ENCODE results near the gene NPM1.
"Not testable (repeated sequence)": the region's sequence is repeated elsewhere in the genome, so short reads cannot be mapped to it uniquely, and the experiment has no call there.

NPM1 gene

GRCh38 chr5:171387970-171388815, 544 bp downstream of the NPM1 start:
- no peaks in the 10 kb centered on the region for H3K36me3 ChIP-seq (ENCODE audit: control insufficient read depth, insufficient read depth, low read length)
- peaks cover 3% of the 10 kb centered on the region for H3K4me1 ChIP-seq (ENCODE audit: control insufficient read depth, insufficient read depth, low read length)
- peak overlapping the region; percentile 65 for H3K4me3 ChIP-seq (ENCODE audit: low read length)
- H3K27me3 ChIP-seq (ENCODE audit: control insufficient read depth, insufficient read depth, low read length), result no peaks in the 10 kb centered on the region
- peak overlapping the region; percentile 86 for H3K9ac ChIP-seq (ENCODE audit: low read length)
- H3K9me3 ChIP-seq (ENCODE audit: control insufficient read depth, low read length), result no peaks in the 10 kb centered on the region

GRCh38 chr5:171388816-171389168, 1.1 kb downstream of the NPM1 start:
- H3K4me3 ChIP-seq (ENCODE audit: low read length), result peak overlapping the region; percentile 65
- H3K9me3 ChIP-seq (ENCODE audit: control insufficient read depth, low read length), result no peaks in the 10 kb centered on the region
- H3K4me1 ChIP-seq (ENCODE audit: control insufficient read depth, insufficient read depth, low read length), result peaks cover 3% of the 10 kb centered on the region
- no peaks in the 10 kb centered on the region for H3K27me3 ChIP-seq (ENCODE audit: control insufficient read depth, insufficient read depth, low read length)
- no peaks in the 10 kb centered on the region for H3K36me3 ChIP-seq (ENCODE audit: control insufficient read depth, insufficient read depth, low read length)
- peak overlapping the region; percentile 28 for H3K9ac ChIP-seq (ENCODE audit: low read length)

DNA sequence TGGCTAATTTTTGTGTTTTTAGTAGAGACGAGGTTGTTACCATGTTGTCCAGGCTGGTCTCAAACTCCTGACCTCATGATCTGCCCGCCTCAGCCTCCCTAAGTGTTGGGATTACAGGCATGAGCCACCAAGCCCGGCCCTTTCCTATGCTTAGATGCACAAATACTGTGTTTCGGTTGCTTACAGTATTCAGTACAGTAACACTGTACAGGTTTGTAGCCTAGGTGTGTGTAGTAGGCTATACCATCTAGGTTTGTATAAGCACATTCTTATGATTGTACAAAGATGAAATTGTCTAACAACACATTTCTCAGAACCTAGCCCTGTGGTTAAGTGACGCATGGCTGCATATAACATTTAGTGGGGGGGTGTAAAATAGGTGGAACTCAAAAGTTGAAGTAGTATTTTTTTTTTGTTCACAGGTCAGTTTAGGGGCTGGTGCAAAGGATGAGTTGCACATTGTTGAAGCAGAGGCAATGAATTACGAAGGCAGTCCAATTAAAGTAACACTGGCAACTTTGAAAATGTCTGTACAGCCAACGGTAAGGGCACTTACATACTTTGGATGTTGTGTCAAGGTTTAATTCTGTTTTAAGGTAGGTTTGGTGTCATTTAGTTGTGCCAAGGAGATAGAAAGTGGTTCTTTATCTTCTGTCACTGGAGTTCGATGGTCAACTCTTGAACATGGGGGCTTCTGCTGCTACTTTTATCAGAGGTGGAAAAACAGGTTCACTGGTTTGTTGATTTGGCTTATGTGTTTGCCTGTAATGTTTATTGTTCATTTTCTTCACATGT, 3.4 kb downstream of the NPM1 start:
- peaks cover 3% of the 10 kb centered on the region for H3K4me1 ChIP-seq (ENCODE audit: control insufficient read depth, insufficient read depth, low read length)
- no peak overlapping the region for H3K4me3 ChIP-seq (ENCODE audit: low read length)
- no peak overlapping the region for H3K9ac ChIP-seq (ENCODE audit: low read length)
- H3K27me3 ChIP-seq (ENCODE audit: control insufficient read depth, insufficient read depth, low read length), result no peaks in the 10 kb centered on the region
- peaks cover 5% of the 10 kb centered on the region for H3K36me3 ChIP-seq (ENCODE audit: control insufficient read depth, insufficient read depth, low read length)
- no peaks in the 10 kb centered on the region for H3K9me3 ChIP-seq (ENCODE audit: control insufficient read depth, low read length)

GRCh38 chr5:171391996-171392577, 4.4 kb downstream of the NPM1 start:
- H3K27me3 ChIP-seq (ENCODE audit: control insufficient read depth, insufficient read depth, low read length), result no peaks in the 10 kb centered on the region
- no peak overlapping the region for H3K4me3 ChIP-seq (ENCODE audit: low read length)
- H3K36me3 ChIP-seq (ENCODE audit: control insufficient read depth, insufficient read depth, low read length), result peaks cover 5% of the 10 kb centered on the region
- no peak overlapping the region for H3K9ac ChIP-seq (ENCODE audit: low read length)
- H3K4me1 ChIP-seq (ENCODE audit: control insufficient read depth, insufficient read depth, low read length), result peaks cover 3% of the 10 kb centered on the region
- no peaks in the 10 kb centered on the region for H3K9me3 ChIP-seq (ENCODE audit: control insufficient read depth, low read length)

- H3K27me3 ChIP-seq (ENCODE audit: control insufficient read depth, insufficient read depth, low read length), result no peaks in the 10 kb centered on the region
- H3K36me3 ChIP-seq (ENCODE audit: control insufficient read depth, insufficient read depth, low read length), result peaks cover 5% of the 10 kb centered on the region
- H3K4me3 ChIP-seq (ENCODE audit: low read length), result no peak overlapping the region
- no peaks in the 10 kb centered on the region for H3K9me3 ChIP-seq (ENCODE audit: control insufficient read depth, low read length)
- H3K4me1 ChIP-seq (ENCODE audit: control insufficient read depth, insufficient read depth, low read length), result peaks cover 3% of the 10 kb centered on the region
- no peak overlapping the region for H3K9ac ChIP-seq (ENCODE audit: low read length)
Measured at GRCh38 chr5:171392585-171393159, 5.0 kb downstream of the NPM1 start.

DNA sequence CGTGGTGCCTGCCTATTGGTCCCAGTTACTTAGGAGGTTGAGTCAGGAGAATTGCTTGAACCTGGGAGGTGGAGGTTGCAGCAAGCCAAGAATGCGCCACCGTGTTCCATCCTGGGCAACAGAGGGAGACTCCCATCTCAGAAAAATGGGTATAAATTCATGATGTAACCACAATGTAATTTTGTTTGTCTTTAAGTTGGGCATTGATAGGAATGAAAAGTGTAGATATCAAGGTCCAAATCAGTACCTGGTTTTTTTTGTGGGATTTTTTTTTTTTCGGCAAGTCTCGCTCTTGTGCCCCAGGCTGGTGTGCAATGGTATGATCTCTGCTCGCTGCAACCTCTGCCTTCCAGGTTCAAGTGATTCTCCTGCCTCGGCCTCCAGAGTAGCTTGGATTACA, 7.4 kb downstream of the NPM1 start:
- Histone ChIP-seq H3K9ac (ENCODE audit: low read length) (no peak overlapping the region), H3K4me3 (ENCODE audit: low read length) (no peak overlapping the region), H3K4me1 (ENCODE audit: control insufficient read depth, insufficient read depth, low read length) (no peaks in the 10 kb centered on the region), H3K27me3 (ENCODE audit: control insufficient read depth, insufficient read depth, low read length) (no peaks in the 10 kb centered on the region), H3K36me3 (ENCODE audit: control insufficient read depth, insufficient read depth, low read length) (peaks cover 5% of the 10 kb centered on the region), H3K9me3 (ENCODE audit: control insufficient read depth, low read length) (no peaks in the 10 kb centered on the region)

DNA sequence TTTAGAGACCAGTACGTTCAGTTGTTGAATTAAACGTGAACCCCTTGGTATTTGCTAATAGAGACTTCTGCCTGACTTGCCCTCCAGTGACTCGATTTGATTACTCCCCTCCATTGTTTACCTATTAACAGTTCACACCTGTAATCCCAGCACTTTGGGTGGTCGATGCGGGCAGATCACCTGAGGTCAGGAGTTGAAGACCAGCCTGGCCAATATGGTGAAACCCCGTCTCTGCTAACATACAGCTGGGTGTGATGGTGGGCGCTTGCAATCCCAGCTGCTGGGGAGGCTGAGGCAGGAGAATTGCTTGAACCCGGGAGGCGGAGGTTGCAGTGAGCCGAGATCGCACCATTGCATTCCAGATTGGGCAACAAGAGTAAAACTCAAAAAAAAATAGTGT, 8.9 kb downstream of the NPM1 start:
- not testable (repeated sequence) for H3K27me3 ChIP-seq (ENCODE audit: control insufficient read depth, insufficient read depth, low read length); H3K36me3 ChIP-seq (ENCODE audit: control insufficient read depth, insufficient read depth, low read length); H3K9me3 ChIP-seq (ENCODE audit: control insufficient read depth, low read length); H3K4me3 ChIP-seq (ENCODE audit: low read length); H3K4me1 ChIP-seq (ENCODE audit: control insufficient read depth, insufficient read depth, low read length); H3K9ac ChIP-seq (ENCODE audit: low read length)

GRCh38 chr5:171397190-171397589, 9.5 kb downstream of the NPM1 start:
- Histone ChIP-seq H3K4me1 (ENCODE audit: control insufficient read depth, insufficient read depth, low read length) (no peaks in the 10 kb centered on the region), H3K27me3 (ENCODE audit: control insufficient read depth, insufficient read depth, low read length) (no peaks in the 10 kb centered on the region), H3K9me3 (ENCODE audit: control insufficient read depth, low read length) (no peaks in the 10 kb centered on the region), H3K4me3 (ENCODE audit: low read length) (no peak overlapping the region), H3K9ac (ENCODE audit: low read length) (no peak overlapping the region), H3K36me3 (ENCODE audit: control insufficient read depth, insufficient read depth, low read length) (peaks cover 5% of the 10 kb centered on the region)

- Histone ChIP-seq H3K36me3 (ENCODE audit: control insufficient read depth, insufficient read depth, low read length) (peaks cover 5% of the 10 kb centered on the region), H3K4me3 (ENCODE audit: low read length) (no peak overlapping the region), H3K9ac (ENCODE audit: low read length) (no peak overlapping the region), H3K27me3 (ENCODE audit: control insufficient read depth, insufficient read depth, low read length) (no peaks in the 10 kb centered on the region), H3K9me3 (ENCODE audit: control insufficient read depth, low read length) (no peaks in the 10 kb centered on the region), H3K4me1 (ENCODE audit: control insufficient read depth, insufficient read depth, low read length) (no peaks in the 10 kb centered on the region)
Measured at GRCh38 chr5:171397599-171397998, 9.9 kb downstream of the NPM1 start.

DNA sequence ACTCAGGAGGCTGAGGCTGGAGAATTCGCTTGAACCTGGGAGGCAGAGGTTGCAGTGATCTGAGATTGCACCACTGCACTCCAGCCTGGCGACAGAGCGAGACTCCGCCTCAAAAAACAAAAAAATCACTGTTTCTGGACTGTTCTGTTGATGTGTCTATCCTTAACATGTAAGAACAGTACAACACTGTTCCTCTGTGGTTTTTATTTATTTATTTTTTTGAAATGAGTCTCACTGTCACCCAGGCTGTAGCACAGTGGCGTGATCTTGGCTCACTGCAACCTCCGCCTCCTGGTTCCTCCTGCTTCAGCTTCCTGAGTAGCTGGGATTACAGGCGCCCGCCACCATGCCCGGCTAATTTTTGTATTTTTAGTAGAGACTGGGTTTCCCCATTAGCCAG, 11.0 kb downstream of the NPM1 start:
- H3K4me3 ChIP-seq (ENCODE audit: low read length); H3K9me3 ChIP-seq (ENCODE audit: control insufficient read depth, low read length); H3K27me3 ChIP-seq (ENCODE audit: control insufficient read depth, insufficient read depth, low read length); H3K9ac ChIP-seq (ENCODE audit: low read length); H3K36me3 ChIP-seq (ENCODE audit: control insufficient read depth, insufficient read depth, low read length); H3K4me1 ChIP-seq (ENCODE audit: control insufficient read depth, insufficient read depth, low read length): not testable (repeated sequence)

DNA sequence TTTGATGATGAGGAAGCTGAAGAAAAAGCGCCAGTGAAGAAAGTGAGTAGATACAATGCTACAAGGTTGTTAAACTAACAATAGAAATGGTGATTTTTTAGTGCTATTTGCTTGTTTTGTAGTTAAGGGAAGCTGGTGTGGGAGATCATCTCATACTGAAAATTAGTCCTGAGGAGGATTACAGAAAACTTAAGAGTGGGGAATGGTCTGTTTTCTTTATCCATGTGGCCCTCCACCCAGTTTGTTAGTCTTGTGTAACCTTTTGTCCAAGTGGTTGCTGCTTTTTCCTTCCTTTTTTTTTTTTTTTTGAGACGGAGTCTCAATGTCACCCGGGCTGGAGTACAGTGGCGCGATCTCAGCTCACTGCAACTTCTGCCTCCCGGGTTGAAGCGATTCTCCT, 12.5 kb downstream of the NPM1 start:
- H3K9ac ChIP-seq (ENCODE audit: low read length), result no peak overlapping the region
- H3K36me3 ChIP-seq (ENCODE audit: control insufficient read depth, insufficient read depth, low read length), result no peaks in the 10 kb centered on the region
- H3K9me3 ChIP-seq (ENCODE audit: control insufficient read depth, low read length), result no peaks in the 10 kb centered on the region
- H3K27me3 ChIP-seq (ENCODE audit: control insufficient read depth, insufficient read depth, low read length), result no peaks in the 10 kb centered on the region
- H3K4me1 ChIP-seq (ENCODE audit: control insufficient read depth, insufficient read depth, low read length), result no peaks in the 10 kb centered on the region
- no peak overlapping the region for H3K4me3 ChIP-seq (ENCODE audit: low read length)
